GM19328 (cell line): ENCODE measurements around the gene APOL1.

Experiments
- ATAC-seq: cut with Tn5 transposase; IDR thresholded peaks from one replicate; pipeline ENCODE4 v1.9.1; 2021; ENCODE audit warnings: mild to moderate bottlenecking, moderate library complexity; ENCODE audit not compliant: unreplicated experiment

APOL1 gene

DNA sequence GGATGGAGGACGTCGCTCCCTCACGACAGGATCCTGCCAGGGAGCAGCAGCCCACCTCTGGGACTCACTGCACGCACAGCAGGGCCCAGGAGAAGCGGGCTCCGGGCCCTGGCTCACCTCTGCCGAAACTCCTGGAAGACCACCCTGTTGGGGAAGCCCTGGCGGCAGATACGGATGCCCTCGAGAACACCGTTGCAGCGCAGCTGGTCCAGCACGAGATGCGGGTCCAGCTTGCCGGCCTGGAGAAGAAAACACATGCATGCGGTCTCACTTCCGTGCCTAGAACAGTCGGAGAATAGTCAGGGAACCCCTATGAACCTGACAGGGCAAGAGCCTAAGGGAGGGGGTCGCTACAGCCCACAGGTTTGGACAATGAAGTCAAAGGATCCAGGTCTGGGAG is 52.9 kb downstream of the APOL1 start:
- no peak for ATAC-seq

DNA sequence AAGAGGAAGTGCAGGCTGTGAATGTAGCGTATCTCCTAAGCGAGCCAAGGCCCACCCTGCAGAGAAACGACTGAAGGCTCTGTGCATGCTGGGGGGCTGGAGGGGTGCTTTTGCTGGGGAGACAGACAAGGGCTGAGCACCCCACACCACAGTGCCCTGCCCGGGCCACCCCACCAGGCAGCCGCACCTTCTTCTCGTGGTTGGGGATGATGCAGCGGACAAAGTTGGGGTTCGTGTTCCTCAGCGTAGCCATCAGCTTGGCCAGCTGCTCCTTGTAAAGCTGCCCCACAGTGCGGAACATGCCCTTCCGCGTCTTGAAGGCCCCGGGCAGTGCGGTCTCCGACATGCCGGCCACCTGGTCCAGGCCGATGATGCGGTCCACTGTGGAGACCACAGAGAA is 53.3 kb downstream of the APOL1 start:
- ATAC-seq = no peak

DNA sequence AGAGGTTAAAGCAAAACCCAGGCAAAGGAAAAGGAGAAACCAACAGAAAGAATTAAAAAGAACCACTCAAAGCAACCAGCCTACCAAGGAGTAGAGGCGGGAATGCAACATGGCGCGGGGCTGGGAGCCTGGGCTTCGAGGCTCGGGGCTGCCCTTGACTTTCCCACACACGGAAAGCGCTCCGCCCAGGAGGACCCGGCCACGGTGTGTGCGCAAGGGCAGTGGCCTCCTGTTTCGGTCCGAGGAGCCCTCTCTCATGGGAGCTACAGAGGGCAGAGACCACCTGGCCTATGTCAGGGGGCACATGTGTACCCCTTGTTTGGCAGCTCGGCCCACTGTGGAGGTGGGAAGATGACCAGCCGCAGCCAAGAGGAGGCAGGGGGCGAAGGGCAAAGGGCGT is 55.9 kb downstream of the APOL1 start:
- ATAC-seq = no peak

DNA sequence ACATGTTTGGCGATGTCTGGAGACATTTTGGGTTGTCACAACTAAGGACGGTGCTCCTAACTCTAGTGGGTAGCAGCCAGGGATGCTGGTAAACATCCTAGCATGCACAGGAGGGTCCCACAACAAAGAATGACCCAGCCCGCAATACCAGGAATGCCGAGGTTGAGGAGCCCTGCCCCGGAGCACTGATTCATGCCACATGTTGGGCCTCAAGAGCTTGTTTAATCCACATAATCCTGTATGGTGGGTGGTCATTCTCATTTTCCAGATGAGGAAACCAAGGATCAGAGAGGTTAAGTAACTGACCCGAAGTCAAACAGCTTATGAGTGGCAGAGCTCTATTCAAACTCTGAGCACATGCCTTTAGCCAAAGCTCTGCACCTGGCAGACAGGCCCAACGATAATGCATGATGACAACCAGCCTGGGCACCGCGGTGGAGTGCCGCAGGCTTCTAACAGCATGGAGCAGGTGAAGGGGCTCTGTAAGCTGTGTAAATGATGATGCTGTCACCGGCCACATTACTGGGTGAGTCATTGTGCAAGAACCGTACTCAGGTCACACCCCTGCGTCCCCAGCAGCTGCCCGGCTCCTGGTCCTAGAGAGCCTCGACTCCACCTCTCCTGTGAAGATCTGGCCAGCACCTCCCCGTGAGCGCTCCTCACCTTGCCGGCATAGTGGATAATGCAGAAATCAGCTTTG is 58.6 kb downstream of the APOL1 start:
- ATAC-seq = no peak

DNA sequence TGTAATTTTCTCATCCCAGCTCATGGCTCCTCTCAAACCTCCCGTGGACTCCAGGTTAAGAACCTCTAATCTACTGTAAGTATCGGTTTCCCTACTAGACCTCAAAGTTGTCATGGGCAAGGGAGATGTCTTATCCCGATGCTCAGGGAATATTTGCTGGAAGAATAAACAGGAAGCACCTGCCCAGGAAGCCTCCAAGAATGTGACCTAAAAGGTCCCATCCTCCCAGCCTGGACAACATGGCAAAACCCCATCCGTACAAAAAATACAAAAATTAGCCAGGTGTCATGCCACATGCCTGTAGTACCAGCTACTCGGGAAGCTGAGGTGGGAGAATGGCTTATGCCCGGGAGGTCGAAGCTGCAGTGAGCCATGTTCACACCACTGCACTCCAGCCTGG is 62.4 kb downstream of the APOL1 start:
- ATAC-seq = no peak

DNA sequence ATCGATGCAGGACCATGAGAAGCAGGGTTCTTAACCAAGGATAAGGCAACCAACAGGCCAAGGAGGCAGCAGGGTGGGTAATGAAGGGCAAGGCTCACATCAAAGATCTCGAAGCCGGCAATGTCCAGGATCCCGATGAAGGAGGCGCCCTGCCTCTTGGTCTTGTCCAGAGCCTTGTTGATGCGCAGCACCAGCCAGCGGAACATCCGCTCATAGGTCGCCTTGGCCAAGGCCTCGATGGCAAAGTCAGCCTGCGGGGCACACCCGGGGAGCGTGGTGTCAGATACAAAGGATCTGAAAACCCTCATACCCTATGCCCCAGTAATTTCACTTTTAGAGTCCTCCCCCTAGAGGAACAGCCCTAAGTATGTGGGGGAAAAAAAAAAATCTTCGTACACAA is 63.5 kb downstream of the APOL1 start:
- no peak for ATAC-seq
